Measurements from ENCODE around the gene FBXL19.

Gene FBXL19

GRCh38 chr16:30947541-30947858 lies 24.1 kb downstream of the FBXL19 start:
- no peak for DNase-seq

GRCh38 chr16:30947859-30948666 lies 24.7 kb downstream of the FBXL19 start:
- peak; percentile 23 for DNase-seq

GRCh38 chr16:30948667-30949649 lies 25.6 kb downstream of the FBXL19 start, which contains the start of gene ORAI3:
ORAI3 (plus strand) TSS chr16:30949068; CDS start chr16:30949290, 222 bp downstream.
- DNase-seq = peak; percentile 43

- DNase-seq = peak; percentile 90
Observed at GRCh38 chr16:30949650-30950515, 26.5 kb downstream of the FBXL19 start.

- peak; percentile 19 for DNase-seq
Observed at GRCh38 chr16:30950516-30951065, 27.2 kb downstream of the FBXL19 start.

GRCh38 chr16:30951193-30951592 lies 27.8 kb downstream of the FBXL19 start:
- no peak for DNase-seq

- no peak for DNase-seq
Observed at GRCh38 chr16:30951750-30952149, 28.4 kb downstream of the FBXL19 start.

GRCh38 chr16:30953111-30953510 lies 29.7 kb downstream of the FBXL19 start:
- no peak for DNase-seq

- peak; percentile 85 for DNase-seq
Observed at GRCh38 chr16:30953511-30954124, 30.2 kb downstream of the FBXL19 start.

GRCh38 chr16:30954993-30955392 lies 31.6 kb downstream of the FBXL19 start:
- no peak for DNase-seq

- peak; percentile 85 for DNase-seq
Observed at GRCh38 chr16:30956601-30957455, 33.5 kb downstream of the FBXL19 start.

GRCh38 chr16:30957456-30958174 lies 34.2 kb downstream of the FBXL19 start, which contains the start of gene SETD1A:
SETD1A (plus strand) TSS chr16:30957754; CDS start chr16:30958732, 978 bp downstream.
- DNase-seq = peak; percentile 98

- peak; percentile 65 for DNase-seq
Observed at GRCh38 chr16:30958175-30959079, 35.1 kb downstream of the FBXL19 start.

- no peak for DNase-seq
Observed at GRCh38 chr16:30961384-30961783, 38.0 kb downstream of the FBXL19 start.

GRCh38 chr16:30963925-30964511 lies 40.6 kb downstream of the FBXL19 start:
- DNase-seq = no peak

GRCh38 chr16:30964574-30965226 lies 41.3 kb downstream of the FBXL19 start:
- no peak for DNase-seq

- no peak for DNase-seq
Observed at GRCh38 chr16:30965436-30965835, 42.1 kb downstream of the FBXL19 start.

- DNase-seq = no peak
Observed at GRCh38 chr16:30966033-30966619, 42.8 kb downstream of the FBXL19 start.
